ENCODE results near the gene RGS10.

The RGS10 gene

GRCh38 chr10:119515511-119516045 lies 26.9 kb downstream of the RGS10 start:
- DNase-seq (ENCODE audit: extremely low read depth, low read depth) = no peak
- no peak for TF ChIP-seq CTCF (IDR thresholded peaks at IDR 0.05; ENCODE audit: low read depth, low read length)

DNA sequence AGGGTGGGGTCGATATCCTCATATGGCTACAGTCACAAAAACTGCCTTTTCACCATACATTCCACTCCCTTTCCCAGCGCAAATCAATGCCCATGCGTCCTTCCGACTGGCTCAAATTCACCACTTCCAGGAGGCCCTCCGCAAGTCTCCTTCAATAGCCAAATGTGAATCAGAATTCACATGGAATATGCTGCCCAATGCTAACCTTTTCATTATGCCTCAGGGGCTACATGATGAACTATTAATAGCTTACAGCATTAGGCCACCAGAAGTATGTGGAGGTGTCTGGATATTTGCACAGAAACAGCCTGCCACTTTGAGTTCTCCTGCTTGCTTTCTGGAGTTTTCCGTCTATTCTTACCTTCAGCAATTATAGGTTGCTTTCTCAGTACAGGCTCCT lies 27.7 kb downstream of the RGS10 start:
- no peak for DNase-seq (ENCODE audit: extremely low read depth, low read depth)
- TF ChIP-seq CTCF (IDR thresholded peaks at IDR 0.05; ENCODE audit: low read depth, low read length) = no peak

DNA sequence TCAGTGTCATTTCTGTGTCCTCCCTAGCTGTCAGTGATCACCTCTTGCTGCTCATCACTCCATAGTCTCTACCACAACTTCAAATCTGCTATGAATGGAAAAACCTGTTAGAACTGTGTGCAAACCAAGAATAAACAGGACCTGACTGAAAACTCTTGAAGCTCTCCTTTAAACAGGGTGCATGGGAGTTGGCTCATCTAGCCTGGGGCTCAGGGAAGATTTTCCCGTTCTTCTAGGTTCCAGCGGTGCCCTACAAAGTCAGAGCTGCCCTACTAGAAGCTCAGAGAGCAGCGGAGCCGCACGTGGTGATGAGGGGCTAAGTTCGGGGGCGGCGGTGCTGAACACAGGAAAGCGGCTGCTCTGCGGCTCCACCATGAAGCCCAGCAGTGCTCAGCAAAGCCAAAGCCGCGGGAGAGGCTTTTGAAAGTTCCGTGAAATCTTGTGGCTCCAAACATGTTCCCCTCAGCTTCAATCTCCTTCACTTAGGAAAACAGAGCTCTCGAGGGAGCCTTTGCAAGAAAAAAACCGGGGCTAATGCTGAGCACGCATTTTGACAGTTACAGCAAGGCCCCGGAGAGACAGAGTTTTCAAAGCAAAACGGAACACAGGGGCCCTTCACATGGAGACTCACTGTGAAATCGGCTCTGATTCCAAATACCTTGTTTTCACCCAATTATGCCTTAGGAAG lies 30.5 kb downstream of the RGS10 start:
- DNase-seq (ENCODE audit: extremely low read depth, low read depth) = no peak
- no peak for TF ChIP-seq CTCF (IDR thresholded peaks at IDR 0.05; ENCODE audit: low read depth, low read length)

DNA sequence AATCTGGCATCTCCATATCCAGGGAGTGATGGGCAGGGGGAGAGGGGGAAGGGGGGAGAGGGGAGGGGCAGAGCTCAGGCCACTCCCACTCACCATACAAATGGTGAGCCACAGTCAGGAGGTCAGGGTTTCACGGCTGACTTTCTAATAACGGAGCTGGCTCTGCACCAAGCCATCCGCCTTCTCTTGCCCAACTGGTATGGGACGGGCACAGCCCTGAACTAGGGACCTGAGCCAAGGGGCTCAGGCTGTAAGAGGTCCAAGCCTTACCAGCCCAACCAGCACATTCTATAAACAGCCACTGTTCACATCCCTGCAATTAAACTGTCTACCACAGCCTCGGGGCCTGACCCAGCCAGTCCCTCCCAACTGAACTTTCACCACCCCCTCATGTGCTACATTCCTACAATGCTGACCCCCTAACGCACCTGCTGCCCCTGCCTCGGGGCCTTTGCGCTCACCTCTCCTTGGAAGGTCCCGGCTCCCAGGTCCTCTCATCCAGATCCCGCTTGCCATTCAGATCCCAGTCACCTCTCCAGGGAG lies 32.5 kb downstream of the RGS10 start:
- DNase-seq (ENCODE audit: extremely low read depth, low read depth) = no peak

DNA sequence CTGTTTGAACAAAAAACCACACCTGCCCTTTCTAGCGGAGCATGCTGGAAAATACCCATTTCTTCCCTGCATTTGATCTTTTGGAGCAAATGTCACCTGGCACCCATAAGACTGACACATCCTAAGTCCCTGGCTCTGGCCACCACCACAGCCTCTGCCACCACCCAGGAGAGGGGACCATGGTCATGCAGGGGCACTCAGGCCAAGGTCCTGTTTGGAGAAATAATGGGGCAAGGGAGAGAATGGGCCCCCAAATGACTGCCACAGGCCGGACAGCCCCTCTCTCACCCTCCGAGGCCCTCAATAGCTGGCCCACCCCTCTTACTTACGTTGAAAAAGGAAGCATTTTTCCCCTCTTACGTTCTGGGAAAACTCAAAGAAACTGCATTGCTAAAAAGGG lies 35.4 kb downstream of the RGS10 start:
- DNase-seq (ENCODE audit: extremely low read depth, low read depth) = no peak

More for the DNA sequence above, 32.5 kb downstream of the RGS10 start:
- TF ChIP-seq CTCF (IDR thresholded peaks at IDR 0.05; ENCODE audit: low read depth, low read length) = no peak

GRCh38 chr10:119505588-119506315 lies 36.8 kb downstream of the RGS10 start:
- TF ChIP-seq CTCF (IDR thresholded peaks at IDR 0.05; ENCODE audit: low read depth, low read length) = no peak
- no peak for DNase-seq (ENCODE audit: extremely low read depth, low read depth)

More for the DNA sequence above, 35.4 kb downstream of the RGS10 start:
- TF ChIP-seq CTCF (IDR thresholded peaks at IDR 0.05; ENCODE audit: low read depth, low read length) = no peak

GRCh38 chr10:119505131-119505551 lies 37.4 kb downstream of the RGS10 start:
- TF ChIP-seq CTCF (IDR thresholded peaks at IDR 0.05; ENCODE audit: low read depth, low read length) = no peak
- DNase-seq (ENCODE audit: extremely low read depth, low read depth) = no peak
